DMS 273 treated with DMSO at 0.1 percent for 48 hours (cell line): ENCODE measurements around the gene KCNJ8.
"Not testable (repeated sequence)": the region's sequence is repeated elsewhere in the genome, so short reads cannot be mapped to it uniquely, and the experiment has no call there.

Experiments
- DNase-seq: peaks from one replicate; lab custom pipeline; 2025; lab: John Stamatoyannopoulos, UW

The KCNJ8 gene

DNA sequence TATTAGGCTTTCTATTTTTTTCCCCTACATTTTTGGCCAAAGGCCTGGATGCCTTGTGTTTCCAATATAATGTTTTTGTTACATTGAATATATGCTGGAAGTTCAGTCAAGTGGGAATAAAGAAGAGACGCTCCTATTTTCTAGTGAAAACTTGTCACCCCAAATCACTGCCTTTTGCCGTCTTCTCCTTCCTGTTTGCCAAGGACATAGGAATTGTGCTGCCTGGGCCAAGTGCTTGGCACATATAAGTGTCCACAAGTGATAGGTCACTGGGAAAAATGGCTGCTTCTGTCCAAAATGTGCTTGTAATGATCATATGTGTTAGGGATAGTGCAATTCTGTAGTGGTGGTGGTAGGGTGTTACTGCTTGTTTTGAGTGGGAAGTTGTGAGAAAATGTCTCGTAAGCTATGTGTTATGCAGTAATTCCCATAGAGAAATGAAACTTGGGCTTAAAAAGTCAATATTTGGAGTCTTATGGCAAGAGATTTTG is 11.6 kb upstream of the KCNJ8 start:
- no peak for DNase-seq

DNA sequence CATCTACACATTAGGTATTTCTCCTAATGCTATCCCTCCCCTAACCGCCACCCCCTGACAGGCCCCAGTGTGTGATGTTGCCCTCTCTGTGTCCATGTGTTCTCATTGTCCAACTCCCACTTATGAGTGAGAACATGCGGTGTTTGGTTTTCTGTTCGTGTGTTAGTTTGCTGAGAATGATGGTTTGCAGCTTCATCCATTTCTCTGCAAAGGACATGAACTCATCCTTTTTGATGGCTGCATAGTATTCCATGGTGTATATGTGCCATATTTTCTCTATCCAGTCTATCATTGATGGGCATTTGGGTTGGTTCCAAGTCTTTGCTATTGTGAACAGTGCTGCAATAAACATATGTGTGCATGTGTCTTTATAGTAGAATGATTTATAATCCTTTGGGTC is 8.2 kb upstream of the KCNJ8 start:
- DNase-seq, result not testable (repeated sequence)

DNA sequence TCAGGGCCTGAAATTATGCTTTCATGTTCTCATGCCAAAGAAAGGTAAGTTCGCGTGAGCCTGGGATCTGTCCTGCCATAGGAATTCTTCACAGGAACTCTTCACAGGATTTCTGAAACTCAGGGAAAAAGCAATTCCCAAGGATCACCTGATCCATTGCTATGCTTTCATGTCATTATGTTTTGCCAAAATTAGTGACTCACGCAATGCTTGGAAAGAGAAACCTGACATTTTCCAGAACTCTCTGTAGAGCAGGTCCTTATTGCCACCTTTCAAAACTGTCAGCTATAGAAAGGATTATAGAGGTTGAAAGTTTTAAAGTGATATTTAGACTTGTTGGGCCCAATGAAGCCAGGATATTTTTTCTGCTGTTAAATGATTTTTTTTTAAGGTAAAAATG is 6.3 kb upstream of the KCNJ8 start:
- no peak for DNase-seq

DNA sequence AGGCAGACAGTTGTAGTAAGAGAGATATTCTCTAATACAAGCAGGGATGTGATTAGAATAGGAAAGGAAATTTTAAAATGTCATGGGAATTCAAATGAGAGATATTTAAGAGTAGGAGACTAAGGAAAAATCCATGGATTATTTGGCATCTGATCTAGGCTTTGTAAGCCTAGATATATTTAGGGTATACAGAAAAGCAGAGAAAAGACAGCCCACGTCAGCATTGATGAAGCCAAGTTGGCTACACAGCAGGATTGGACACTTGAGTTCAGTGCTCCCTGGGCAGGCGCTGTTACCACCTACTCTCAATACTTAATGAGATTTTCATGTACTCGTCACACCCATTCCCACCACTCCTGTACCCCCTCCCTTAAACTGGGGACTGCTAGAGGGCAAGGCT is 1.7 kb upstream of the KCNJ8 start:
- no peak for DNase-seq

GRCh38 chr12:21775133-21775820 is 771 bp upstream of the KCNJ8 start:
- no peak for DNase-seq

DNA sequence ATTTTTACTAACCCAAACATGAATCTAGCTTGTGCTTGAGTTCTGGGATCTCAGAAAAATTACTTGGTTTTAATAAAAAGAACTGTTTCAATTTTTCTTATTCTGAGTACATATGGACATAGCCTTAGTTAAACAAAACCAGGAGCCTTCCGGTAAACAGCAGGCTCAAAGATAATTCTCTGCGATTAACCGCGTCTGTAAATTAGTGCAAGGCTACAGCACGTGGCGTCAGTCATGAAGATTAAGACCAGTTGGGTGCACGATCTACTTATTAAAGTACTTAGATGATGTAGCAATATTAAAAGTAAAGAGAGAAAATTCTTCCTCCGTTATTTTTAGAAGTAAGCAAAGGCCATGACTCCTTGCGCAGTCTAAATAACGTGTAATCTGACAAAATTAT is 700 bp downstream of the KCNJ8 start:
- no peak for DNase-seq

DNA sequence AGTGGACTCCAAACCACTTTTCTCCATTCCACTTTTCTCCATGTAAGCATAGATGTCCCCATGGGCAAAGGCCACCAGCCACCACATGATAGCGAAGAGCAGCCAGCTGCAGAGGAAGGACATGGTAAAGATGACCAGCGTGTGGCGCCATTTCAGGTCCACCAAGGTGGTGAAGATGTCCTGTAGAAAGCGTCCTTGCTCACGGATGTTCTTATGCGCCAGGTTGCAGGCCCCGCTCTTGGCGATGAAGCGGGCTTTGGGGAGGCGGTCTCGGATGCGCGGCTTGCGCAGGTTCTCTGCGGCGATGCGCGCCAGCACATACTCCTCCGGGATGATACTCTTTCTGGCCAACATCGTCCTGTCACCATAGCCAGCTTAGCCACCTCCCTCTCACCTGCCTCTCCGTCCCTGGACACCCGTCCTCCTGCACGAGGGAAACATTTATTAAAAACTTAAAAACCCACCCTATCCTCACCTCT is 1.2 kb downstream of the KCNJ8 start:
- DNase-seq, result no peak

- no peak for DNase-seq
These were observed 3.2 kb downstream of the KCNJ8 start for GRCh38 chr12:21771311-21771710.

DNA sequence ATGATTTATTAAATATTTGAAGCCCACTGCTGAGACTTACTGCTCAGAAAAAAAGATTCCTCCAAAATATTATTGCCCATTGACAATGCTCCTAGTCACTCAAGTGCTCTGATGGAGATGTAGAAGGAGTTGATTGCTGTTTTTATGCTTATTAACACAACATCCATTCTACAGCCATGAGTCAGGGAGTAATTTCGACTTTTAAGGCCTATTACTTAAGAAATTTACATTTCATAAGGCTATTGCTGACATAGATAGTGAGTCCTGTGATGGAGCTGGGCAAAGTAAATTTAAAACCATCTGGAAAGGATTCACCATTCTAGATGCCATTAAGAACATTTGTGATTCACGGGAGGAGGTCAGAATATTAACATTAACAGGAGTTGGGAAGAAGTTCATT is 5.2 kb downstream of the KCNJ8 start:
- DNase-seq, result no peak

- DNase-seq, result no peak
These were observed 8.1 kb downstream of the KCNJ8 start for GRCh38 chr12:21766403-21766802.

- DNase-seq, result no peak
These were observed 9.6 kb downstream of the KCNJ8 start for GRCh38 chr12:21764950-21765349.

GRCh38 chr12:21764065-21764464 is 10.4 kb downstream of the KCNJ8 start:
- DNase-seq, result no peak

DNA sequence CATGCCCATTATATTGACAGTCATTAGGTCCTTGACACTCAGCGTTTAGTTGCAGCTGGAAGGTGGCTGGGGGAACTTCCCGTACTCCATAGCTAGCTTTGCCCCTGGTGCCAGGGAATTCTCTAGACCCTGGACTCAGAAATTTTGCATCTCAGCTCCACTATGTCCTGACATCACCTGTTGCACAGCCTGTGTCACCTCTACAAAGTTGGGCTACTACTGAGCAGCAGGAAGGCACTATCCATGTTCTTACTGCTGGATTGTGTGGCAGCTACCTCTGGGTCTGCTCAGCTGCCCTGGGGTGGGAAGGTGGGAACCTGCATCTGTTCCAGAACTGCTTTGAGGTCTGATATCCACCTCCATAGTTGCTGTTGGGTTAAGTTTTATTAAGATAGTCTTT is 11.0 kb downstream of the KCNJ8 start:
- DNase-seq, result no peak

GRCh38 chr12:21759737-21760136 is 14.8 kb downstream of the KCNJ8 start:
- no peak for DNase-seq

- no peak for DNase-seq
These were observed 16.8 kb downstream of the KCNJ8 start for GRCh38 chr12:21757735-21758134.

- no peak for DNase-seq
These were observed 17.8 kb downstream of the KCNJ8 start for GRCh38 chr12:21756699-21757098.

DNA sequence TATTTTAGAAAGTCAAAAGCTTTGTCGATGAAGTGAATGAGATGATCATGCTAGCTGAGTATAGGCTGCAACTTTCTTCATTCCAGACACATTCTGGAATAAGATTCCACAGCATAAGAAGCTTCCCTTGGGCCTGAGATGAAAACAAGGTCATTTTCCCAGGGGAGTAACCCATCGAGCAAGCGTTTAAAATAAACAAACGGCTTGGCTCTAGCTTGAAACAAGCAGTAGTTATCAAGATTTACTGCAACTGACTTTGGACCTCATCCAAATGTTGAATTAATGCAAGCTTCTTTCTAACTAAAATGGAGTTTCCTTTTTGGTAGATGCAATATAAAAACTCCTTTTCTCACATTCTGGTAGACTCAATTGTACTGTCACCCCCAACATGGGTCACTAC is 23.0 kb downstream of the KCNJ8 start:
- no peak for DNase-seq

DNA sequence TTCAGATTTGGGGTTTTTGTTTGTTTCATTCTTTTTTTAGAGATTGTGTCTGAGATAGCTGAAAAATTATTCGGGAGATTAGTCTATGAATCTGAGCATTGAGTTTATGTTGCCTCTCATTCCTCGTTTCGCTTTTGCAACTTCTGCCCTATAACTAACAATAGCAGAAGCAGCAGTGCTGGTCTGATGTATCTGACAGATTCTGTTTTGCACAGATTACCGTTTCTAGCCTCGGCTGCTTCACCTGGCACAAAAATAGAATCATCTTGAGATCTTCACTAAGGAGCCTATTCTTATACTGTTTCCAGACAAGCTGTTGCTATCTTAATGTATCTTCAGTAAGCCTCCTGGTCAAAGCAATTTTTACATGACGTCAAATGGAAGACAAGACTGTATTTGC is 29.2 kb downstream of the KCNJ8 start:
- DNase-seq, result no peak

DNA sequence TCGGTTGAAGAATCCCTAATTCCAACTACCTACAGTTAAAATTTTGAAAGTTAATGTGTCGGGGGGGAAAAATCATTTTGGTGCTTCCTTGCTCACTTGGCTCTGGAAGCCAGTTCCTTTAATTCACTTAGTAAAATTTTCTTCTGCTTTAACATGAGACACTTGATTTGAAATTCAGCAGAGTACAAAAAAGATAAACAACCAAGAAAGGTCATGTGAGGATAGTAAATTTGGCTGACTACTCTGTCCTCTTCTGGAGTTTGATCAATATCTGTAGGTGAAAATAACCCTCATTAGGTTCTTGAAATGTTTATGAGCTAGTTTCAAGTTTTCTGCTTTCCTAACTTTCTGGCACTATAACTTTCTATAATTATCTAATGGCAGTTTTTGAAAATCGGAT is 43.4 kb downstream of the KCNJ8 start:
- no peak for DNase-seq

- no peak for DNase-seq
These were observed 48.8 kb downstream of the KCNJ8 start for GRCh38 chr12:21725731-21726130.

GRCh38 chr12:21718944-21719650 is 55.4 kb downstream of the KCNJ8 start:
- DNase-seq, result no peak

- DNase-seq, result no peak
These were observed 56.1 kb downstream of the KCNJ8 start for GRCh38 chr12:21718403-21718802.

- no peak for DNase-seq
These were observed 56.7 kb downstream of the KCNJ8 start for GRCh38 chr12:21717767-21718166.

DNA sequence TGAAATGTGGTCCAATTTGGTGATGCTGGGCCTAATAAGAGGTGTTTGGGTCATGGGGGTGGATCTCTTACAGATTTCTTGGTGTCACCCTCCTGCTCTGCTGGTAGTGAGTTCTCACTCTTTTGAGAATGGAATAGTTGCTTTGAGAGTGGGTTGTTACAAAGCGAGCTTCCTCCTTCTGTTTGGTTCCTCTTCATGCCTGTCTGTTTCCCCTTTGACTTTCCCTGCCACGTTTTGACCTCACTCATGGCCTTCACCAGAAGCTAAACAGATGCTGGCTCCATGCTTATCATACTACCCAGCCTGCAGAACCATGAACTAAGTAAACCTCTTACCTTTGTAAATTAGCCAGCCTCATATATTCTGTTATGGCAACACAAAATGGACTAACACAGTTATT is 59.1 kb downstream of the KCNJ8 start:
- DNase-seq, result no peak
